ENCODE measurements around the gene FLCN. TPM values are rescaled to one million over a fixed set of nuclear protein-coding genes. Genes with fewer than 3 reads are reported as not detected.

Gene FLCN
- total and polyA plus RNA-seq, 2 experiments from 2014 or later, result 12.1 to 36.6 TPM

DNA sequence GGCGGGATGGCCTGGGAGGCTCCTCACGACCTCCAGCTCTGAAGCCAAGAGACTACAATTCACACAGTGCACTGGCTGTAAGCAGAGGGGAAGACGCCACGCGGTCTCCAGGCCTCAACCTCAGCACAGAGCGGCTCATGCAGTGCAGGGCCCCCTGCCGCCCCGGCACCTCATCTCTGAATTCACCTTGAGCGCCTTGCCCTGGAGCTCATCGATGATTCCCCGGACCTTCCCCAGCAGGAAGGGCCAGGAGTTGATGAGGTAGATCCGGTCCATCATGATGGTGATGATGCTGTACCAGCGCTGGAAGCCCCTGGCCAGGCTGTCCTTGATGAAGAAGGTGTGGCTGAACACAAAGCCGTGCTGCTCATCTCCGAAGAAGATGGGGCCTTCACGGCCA is 13.2 kb downstream of the FLCN start (continued):
- TF ChIP-seq, protein P1, sequence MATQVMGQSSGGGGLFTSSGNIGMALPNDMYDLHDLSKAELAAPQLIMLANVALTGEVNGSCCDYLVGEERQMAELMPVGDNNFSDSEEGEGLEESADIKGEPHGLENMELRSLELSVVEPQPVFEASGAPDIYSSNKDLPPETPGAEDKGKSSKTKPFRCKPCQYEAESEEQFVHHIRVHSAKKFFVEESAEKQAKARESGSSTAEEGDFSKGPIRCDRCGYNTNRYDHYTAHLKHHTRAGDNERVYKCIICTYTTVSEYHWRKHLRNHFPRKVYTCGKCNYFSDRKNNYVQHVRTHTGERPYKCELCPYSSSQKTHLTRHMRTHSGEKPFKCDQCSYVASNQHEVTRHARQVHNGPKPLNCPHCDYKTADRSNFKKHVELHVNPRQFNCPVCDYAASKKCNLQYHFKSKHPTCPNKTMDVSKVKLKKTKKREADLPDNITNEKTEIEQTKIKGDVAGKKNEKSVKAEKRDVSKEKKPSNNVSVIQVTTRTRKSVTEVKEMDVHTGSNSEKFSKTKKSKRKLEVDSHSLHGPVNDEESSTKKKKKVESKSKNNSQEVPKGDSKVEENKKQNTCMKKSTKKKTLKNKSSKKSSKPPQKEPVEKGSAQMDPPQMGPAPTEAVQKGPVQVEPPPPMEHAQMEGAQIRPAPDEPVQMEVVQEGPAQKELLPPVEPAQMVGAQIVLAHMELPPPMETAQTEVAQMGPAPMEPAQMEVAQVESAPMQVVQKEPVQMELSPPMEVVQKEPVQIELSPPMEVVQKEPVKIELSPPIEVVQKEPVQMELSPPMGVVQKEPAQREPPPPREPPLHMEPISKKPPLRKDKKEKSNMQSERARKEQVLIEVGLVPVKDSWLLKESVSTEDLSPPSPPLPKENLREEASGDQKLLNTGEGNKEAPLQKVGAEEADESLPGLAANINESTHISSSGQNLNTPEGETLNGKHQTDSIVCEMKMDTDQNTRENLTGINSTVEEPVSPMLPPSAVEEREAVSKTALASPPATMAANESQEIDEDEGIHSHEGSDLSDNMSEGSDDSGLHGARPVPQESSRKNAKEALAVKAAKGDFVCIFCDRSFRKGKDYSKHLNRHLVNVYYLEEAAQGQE (IDR thresholded peaks at IDR 0.05; ENCODE audit: unreplicated experiment), result no peak
- TF ChIP-seq EZH2phosphoT487 (IDR thresholded peaks at IDR 0.05; ENCODE audit: unreplicated experiment) (no peak), ETS1 (IDR thresholded peaks at IDR 0.05) (no peak), EZH2 (IDR thresholded peaks at IDR 0.05; ENCODE audit: low read depth, unreplicated experiment) (no peak), ZNF114 (CRISPR knock-in tag; IDR thresholded peaks at IDR 0.05) (no peak)

- no peaks in the 10 kb centered on the region for H3K4me1 ChIP-seq (ENCODE audit: insufficient read depth)
- no peak overlapping the region for H3K4me3 Mint-ChIP-seq
- H3F3A ChIP-seq (replicated peaks; ENCODE audit: low read depth), result no peaks in the 10 kb centered on the region
- no peak overlapping the region for H3K27ac ChIP-seq (ENCODE audit: low read depth)
- ATAC-seq (no peak), DNase-seq (ENCODE audit: low spot score) (no peak)
- H3K4me2 ChIP-seq, result no peak overlapping the region
- H3K9me3 Mint-ChIP-seq, result no peaks in the 10 kb centered on the region
- H3K27me3 Mint-ChIP-seq (ENCODE audit: insufficient read depth, low read depth, poor library complexity), result peaks cover 14% of the 10 kb centered on the region
- no peak overlapping the region for H3K4me3 ChIP-seq
- H3K36me3 ChIP-seq (ENCODE audit: insufficient read depth), result peaks cover 31% of the 10 kb centered on the region
- no peak overlapping the region for H2AFZ ChIP-seq
- peaks cover 6% of the 10 kb centered on the region; the same call in 1 of the 2 replicates for H4K20me1 ChIP-seq (replicated peaks; ENCODE audit: insufficient read depth)
- H3K27ac Mint-ChIP-seq, result no peak overlapping the region; the same call in 1 of the 2 replicates
- H3K79me2 ChIP-seq (replicated peaks; ENCODE audit: insufficient read depth), result no peaks in the 10 kb centered on the region
- H3K9me2 ChIP-seq (ENCODE audit: insufficient read depth), result no peaks in the 10 kb centered on the region
- no peaks in the 10 kb centered on the region; the same call in 1 of the 3 replicates for H3K4me1 Mint-ChIP-seq
- peaks cover 77% of the 10 kb centered on the region for H3K36me3 Mint-ChIP-seq (ENCODE audit: low read depth)
- H3K27me3 ChIP-seq (ENCODE audit: insufficient read depth), result no peaks in the 10 kb centered on the region
- no peak for TF ChIP-seq CTCF (conservative IDR thresholded peaks at IDR 0.05; ENCODE audit: low read depth in 2 of 2)
- no peak for TF ChIP-seq CREB1 (CRISPR knock-in tag; IDR thresholded peaks at IDR 0.05; ENCODE audit: low read depth)
- no peak for TF ChIP-seq EZH2phosphoT487 (IDR thresholded peaks at IDR 0.05; ENCODE audit: unreplicated experiment)
- TF ChIP-seq ZNF331 (CRISPR knock-in tag; IDR thresholded peaks at IDR 0.05; ENCODE audit: low read depth), result no peak
- TF ChIP-seq ZNF462 (CRISPR knock-in tag; IDR thresholded peaks at IDR 0.05), result no peak
- TF ChIP-seq ZNF114 (CRISPR knock-in tag; IDR thresholded peaks at IDR 0.05), result no peak
- no peak for TF ChIP-seq ETS1 (IDR thresholded peaks at IDR 0.05)
- no peak for TF ChIP-seq NANOG (IDR thresholded peaks at IDR 0.05; ENCODE audit: borderline replicate concordance)
- no peak for TF ChIP-seq STAT1 (IDR thresholded peaks at IDR 0.05; ENCODE audit: unreplicated experiment)
These were observed 15.6 kb downstream of the FLCN start for GRCh38 chr17:17221329-17221728.

Measured in GM23338 (cell line).